SK-N-SH treated with all-trans-retinoic acid at 6 μM for 48 hours (cell line): ENCODE data around the gene SFMBT1.

Experiments
- ATAC-seq: fragments of 200-7000 bp; cut with Tn5 transposase; 3 replicates; pipeline ENCODE4 v1.9.1; 2020; ENCODE audit warnings: mild to moderate bottlenecking, moderate library complexity
- ARNTL ChIP-seq: fragments of 450-650 bp; formaldehyde crosslinking; IDR thresholded peaks from 2 replicates; pipeline ENCODE4 v1.5.0; 2020; ENCODE audit warnings: low read depth, mild to moderate bottlenecking, moderate library complexity, borderline replicate concordance
- BACH2 ChIP-seq: fragments of 250-450 bp; sonication (Bioruptor Pico); IDR thresholded peaks from 2 replicates; pipeline ENCODE4 v1.9.0; 2021; ENCODE audit warnings: mild to moderate bottlenecking, borderline replicate concordance
- CSDC2 ChIP-seq: fragments of 250-450 bp; sonication (Bioruptor Pico); IDR thresholded peaks from 2 replicates; pipeline ENCODE4 v1.5.0; 2020; ENCODE audit warnings: mild to moderate bottlenecking, moderate library complexity
- ESRRG ChIP-seq: fragments of 250-450 bp; sonication (Bioruptor Pico); IDR thresholded peaks from 2 replicates; pipeline ENCODE4 v1.6.1; 2021; ENCODE audit warnings: mild to moderate bottlenecking
- GLIS3 ChIP-seq: fragments of 250-450 bp; sonication (Bioruptor Pico); IDR thresholded peaks from 2 replicates; pipeline ENCODE4 v1.5.0; 2020; ENCODE audit warnings: mild to moderate bottlenecking, moderate library complexity
- ISL1 ChIP-seq: fragments of 250-450 bp; sonication (Bioruptor Pico); IDR thresholded peaks from 2 replicates; pipeline ENCODE4 v2.1.2; 2022; ENCODE audit warnings: mild to moderate bottlenecking, moderate library complexity
- OSR1 ChIP-seq: fragments of 250-450 bp; sonication (Bioruptor Pico); IDR thresholded peaks from 2 replicates; pipeline ENCODE4 v1.8.0; 2022; ENCODE audit warnings: moderate library complexity, mild to moderate bottlenecking, inconsistent platforms
- PPARA ChIP-seq: fragments of 250-450 bp; sonication (Bioruptor Pico); IDR thresholded peaks from 2 replicates; pipeline ENCODE4 v1.5.0; 2020; ENCODE audit warnings: mild to moderate bottlenecking, borderline replicate concordance
- RARB ChIP-seq: fragments of 250-450 bp; sonication (Bioruptor Pico); IDR thresholded peaks from 2 replicates; pipeline ENCODE4 v1.8.0; 2021; ENCODE audit warnings: mild to moderate bottlenecking, moderate library complexity
- SNAI2 ChIP-seq: fragments of 250-450 bp; sonication (Bioruptor Pico); IDR thresholded peaks from 2 replicates; pipeline ENCODE4 v1.5.0; 2020; ENCODE audit warnings: mild to moderate bottlenecking, moderate library complexity
- TCF4 ChIP-seq: fragments of 250-450 bp; sonication (Bioruptor Pico); IDR thresholded peaks from 2 replicates; pipeline ENCODE4 v1.8.0; 2021; ENCODE audit warnings: mild to moderate bottlenecking, moderate library complexity, borderline replicate concordance
- ZC3H10 ChIP-seq: fragments of 250-450 bp; sonication (Bioruptor Pico); IDR thresholded peaks from 2 replicates; pipeline ENCODE4 v1.5.1; 2021; ENCODE audit warnings: mild to moderate bottlenecking, moderate library complexity
- ZFP3 ChIP-seq: fragments of 250-450 bp; sonication (Bioruptor Pico); IDR thresholded peaks from 2 replicates; pipeline ENCODE4 v1.5.0; 2020; ENCODE audit warnings: mild to moderate bottlenecking, moderate library complexity
- ZFP30 ChIP-seq: fragments of 450-650 bp; formaldehyde crosslinking; IDR thresholded peaks from 2 replicates; pipeline ENCODE4 v1.5.0; 2022; ENCODE audit warnings: mild to moderate bottlenecking, moderate library complexity
- ZNF70 ChIP-seq: fragments of 450-650 bp; formaldehyde crosslinking; IDR thresholded peaks from 2 replicates; pipeline ENCODE4 v1.5.0; 2020; ENCODE audit warnings: mild to moderate bottlenecking, moderate library complexity
- ZNF8 ChIP-seq: fragments of 450-650 bp; formaldehyde crosslinking; IDR thresholded peaks from 2 replicates; pipeline ENCODE4 v1.5.0; 2020; ENCODE audit warnings: mild to moderate bottlenecking, moderate library complexity
- TF ChIP-seq, protein P1 (sequence below): fragments of 250-450 bp; sonication (Bioruptor Pico); IDR thresholded peaks from 2 replicates; pipeline ENCODE4 v1.8.0; 2020; ENCODE audit warnings: mild to moderate bottlenecking, moderate library complexity, borderline replicate concordance
- TF ChIP-seq, protein P2 (sequence below): fragments of 250-450 bp; sonication (Bioruptor Pico); IDR thresholded peaks from 2 replicates; pipeline ENCODE4 v1.8.0; 2021; ENCODE audit warnings: low read depth, mild to moderate bottlenecking, moderate library complexity, borderline replicate concordance
- TF ChIP-seq, protein P3 (sequence below): fragments of 250-450 bp; sonication (Bioruptor Pico); IDR thresholded peaks from 2 replicates; pipeline ENCODE4 v1.5.1; 2020; ENCODE audit warnings: low read depth, mild to moderate bottlenecking, moderate library complexity
- TF ChIP-seq, protein P4 (sequence below): fragments of 250-450 bp; sonication (Bioruptor Pico); IDR thresholded peaks from 2 replicates; pipeline ENCODE4 v1.5.1; 2021; ENCODE audit warnings: mild to moderate bottlenecking, moderate library complexity
- TF ChIP-seq, protein P5 (sequence below): fragments of 250-450 bp; sonication (Bioruptor Pico); IDR thresholded peaks from 2 replicates; pipeline ENCODE4 v1.5.0; 2020; ENCODE audit warnings: mild to moderate bottlenecking, moderate library complexity

The SFMBT1 gene

DNA sequence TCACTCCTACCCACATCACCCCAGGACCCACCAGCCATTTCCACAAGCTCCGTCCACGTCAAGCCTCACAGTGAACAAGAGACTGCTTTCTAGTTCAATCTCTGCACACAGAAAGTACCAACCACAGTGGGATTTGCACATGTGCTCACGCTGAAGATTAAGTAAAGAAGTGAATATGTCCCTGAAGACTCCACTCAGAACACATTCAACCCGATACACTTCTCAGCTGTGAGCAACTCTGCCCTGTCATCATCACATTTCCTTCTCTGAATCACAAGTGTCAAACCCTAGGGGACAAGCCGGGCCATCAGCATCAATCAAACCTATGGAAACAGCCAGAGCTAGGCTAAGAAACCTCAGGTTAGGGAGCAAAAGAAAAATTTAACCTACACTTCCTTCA lies 150.5 kb downstream of the SFMBT1 start:
- TF ChIP-seq SNAI2 (CRISPR knock-in tag): no peak
- no peak for TF ChIP-seq ESRRG (CRISPR knock-in tag)
- no peak for TF ChIP-seq ZFP3 (CRISPR knock-in tag)
- TF ChIP-seq, protein P1, sequence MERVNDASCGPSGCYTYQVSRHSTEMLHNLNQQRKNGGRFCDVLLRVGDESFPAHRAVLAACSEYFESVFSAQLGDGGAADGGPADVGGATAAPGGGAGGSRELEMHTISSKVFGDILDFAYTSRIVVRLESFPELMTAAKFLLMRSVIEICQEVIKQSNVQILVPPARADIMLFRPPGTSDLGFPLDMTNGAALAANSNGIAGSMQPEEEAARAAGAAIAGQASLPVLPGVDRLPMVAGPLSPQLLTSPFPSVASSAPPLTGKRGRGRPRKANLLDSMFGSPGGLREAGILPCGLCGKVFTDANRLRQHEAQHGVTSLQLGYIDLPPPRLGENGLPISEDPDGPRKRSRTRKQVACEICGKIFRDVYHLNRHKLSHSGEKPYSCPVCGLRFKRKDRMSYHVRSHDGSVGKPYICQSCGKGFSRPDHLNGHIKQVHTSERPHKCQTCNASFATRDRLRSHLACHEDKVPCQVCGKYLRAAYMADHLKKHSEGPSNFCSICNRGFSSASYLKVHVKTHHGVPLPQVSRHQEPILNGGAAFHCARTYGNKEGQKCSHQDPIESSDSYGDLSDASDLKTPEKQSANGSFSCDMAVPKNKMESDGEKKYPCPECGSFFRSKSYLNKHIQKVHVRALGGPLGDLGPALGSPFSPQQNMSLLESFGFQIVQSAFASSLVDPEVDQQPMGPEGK: no peak
- TF ChIP-seq, protein P2, sequence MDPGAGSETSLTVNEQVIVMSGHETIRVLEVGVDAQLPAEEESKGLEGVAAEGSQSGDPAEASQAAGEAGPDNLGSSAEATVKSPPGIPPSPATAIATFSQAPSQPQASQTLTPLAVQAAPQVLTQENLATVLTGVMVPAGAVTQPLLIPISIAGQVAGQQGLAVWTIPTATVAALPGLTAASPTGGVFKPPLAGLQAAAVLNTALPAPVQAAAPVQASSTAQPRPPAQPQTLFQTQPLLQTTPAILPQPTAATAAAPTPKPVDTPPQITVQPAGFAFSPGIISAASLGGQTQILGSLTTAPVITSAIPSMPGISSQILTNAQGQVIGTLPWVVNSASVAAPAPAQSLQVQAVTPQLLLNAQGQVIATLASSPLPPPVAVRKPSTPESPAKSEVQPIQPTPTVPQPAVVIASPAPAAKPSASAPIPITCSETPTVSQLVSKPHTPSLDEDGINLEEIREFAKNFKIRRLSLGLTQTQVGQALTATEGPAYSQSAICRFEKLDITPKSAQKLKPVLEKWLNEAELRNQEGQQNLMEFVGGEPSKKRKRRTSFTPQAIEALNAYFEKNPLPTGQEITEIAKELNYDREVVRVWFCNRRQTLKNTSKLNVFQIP: no peak
- TF ChIP-seq RARB (CRISPR knock-in tag): no peak
- no peak for TF ChIP-seq GLIS3 (CRISPR knock-in tag)
- TF ChIP-seq, protein P3, sequence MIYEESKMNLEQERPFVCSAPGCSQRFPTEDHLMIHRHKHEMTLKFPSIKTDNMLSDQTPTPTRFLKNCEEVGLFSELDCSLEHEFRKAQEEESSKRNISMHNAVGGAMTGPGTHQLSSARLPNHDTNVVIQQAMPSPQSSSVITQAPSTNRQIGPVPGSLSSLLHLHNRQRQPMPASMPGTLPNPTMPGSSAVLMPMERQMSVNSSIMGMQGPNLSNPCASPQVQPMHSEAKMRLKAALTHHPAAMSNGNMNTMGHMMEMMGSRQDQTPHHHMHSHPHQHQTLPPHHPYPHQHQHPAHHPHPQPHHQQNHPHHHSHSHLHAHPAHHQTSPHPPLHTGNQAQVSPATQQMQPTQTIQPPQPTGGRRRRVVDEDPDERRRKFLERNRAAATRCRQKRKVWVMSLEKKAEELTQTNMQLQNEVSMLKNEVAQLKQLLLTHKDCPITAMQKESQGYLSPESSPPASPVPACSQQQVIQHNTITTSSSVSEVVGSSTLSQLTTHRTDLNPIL: no peak
- TF ChIP-seq TCF4: no peak
- TF ChIP-seq ISL1 (CRISPR knock-in tag): no peak
- no peak for TF ChIP-seq PPARA
- no peak for TF ChIP-seq OSR1 (CRISPR knock-in tag)
- TF ChIP-seq ZC3H10 (CRISPR knock-in tag): no peak
- TF ChIP-seq BACH2: no peak
- TF ChIP-seq ARNTL (CRISPR knock-in tag): no peak
- no peak for TF ChIP-seq CSDC2 (CRISPR knock-in tag)
- TF ChIP-seq, protein P4, sequence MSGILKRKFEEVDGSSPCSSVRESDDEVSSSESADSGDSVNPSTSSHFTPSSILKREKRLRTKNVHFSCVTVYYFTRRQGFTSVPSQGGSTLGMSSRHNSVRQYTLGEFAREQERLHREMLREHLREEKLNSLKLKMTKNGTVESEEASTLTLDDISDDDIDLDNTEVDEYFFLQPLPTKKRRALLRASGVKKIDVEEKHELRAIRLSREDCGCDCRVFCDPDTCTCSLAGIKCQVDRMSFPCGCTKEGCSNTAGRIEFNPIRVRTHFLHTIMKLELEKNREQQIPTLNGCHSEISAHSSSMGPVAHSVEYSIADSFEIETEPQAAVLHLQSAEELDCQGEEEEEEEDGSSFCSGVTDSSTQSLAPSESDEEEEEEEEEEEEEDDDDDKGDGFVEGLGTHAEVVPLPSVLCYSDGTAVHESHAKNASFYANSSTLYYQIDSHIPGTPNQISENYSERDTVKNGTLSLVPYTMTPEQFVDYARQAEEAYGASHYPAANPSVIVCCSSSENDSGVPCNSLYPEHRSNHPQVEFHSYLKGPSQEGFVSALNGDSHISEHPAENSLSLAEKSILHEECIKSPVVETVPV: no peak
- no peak for TF ChIP-seq ZNF70 (CRISPR knock-in tag)
- TF ChIP-seq ZNF8 (CRISPR knock-in tag): no peak
- ATAC-seq: no peak

DNA sequence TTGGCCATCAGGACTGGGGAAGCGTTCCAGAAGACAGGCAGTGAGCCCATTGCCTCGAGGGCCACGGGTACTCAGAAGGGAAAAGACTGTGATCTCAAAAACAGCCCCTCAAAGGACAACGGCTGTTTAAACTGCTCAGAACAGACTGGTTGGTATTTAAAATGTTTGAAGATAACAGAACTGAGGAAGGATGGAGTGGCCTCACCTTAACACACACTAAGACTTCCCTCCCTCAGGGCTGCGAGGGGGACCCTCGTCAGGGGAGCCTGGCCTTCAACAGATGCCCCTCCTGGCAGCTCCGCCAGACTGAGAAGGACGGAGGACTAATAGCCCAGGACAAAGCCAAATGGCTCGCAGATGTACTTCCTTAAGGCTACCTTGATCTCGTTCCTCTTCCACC lies 151.1 kb downstream of the SFMBT1 start:
- TF ChIP-seq, protein P2: no peak
- TF ChIP-seq ZNF70 (CRISPR knock-in tag) (no peak), TCF4 (no peak), ARNTL (CRISPR knock-in tag) (no peak), ZFP30 (CRISPR knock-in tag) (no peak), GLIS3 (CRISPR knock-in tag) (no peak), ESRRG (CRISPR knock-in tag) (no peak), OSR1 (CRISPR knock-in tag) (no peak), ZNF8 (CRISPR knock-in tag) (no peak), PPARA (no peak), SNAI2 (CRISPR knock-in tag) (no peak), ZC3H10 (CRISPR knock-in tag) (no peak)
- TF ChIP-seq, protein P5, sequence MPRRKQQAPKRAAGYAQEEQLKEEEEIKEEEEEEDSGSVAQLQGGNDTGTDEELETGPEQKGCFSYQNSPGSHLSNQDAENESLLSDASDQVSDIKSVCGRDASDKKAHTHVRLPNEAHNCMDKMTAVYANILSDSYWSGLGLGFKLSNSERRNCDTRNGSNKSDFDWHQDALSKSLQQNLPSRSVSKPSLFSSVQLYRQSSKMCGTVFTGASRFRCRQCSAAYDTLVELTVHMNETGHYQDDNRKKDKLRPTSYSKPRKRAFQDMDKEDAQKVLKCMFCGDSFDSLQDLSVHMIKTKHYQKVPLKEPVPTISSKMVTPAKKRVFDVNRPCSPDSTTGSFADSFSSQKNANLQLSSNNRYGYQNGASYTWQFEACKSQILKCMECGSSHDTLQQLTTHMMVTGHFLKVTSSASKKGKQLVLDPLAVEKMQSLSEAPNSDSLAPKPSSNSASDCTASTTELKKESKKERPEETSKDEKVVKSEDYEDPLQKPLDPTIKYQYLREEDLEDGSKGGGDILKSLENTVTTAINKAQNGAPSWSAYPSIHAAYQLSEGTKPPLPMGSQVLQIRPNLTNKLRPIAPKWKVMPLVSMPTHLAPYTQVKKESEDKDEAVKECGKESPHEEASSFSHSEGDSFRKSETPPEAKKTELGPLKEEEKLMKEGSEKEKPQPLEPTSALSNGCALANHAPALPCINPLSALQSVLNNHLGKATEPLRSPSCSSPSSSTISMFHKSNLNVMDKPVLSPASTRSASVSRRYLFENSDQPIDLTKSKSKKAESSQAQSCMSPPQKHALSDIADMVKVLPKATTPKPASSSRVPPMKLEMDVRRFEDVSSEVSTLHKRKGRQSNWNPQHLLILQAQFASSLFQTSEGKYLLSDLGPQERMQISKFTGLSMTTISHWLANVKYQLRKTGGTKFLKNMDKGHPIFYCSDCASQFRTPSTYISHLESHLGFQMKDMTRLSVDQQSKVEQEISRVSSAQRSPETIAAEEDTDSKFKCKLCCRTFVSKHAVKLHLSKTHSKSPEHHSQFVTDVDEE (CRISPR knock-in tag): no peak
- TF ChIP-seq, protein P4: no peak
- TF ChIP-seq, protein P3: no peak
- TF ChIP-seq, protein P1: no peak
- ATAC-seq: no peak
